NCI-H510A (cell line): Measurements from ENCODE around the gene MACIR.

Experiments
- DNase-seq: peaks from one replicate; lab custom pipeline; 2025; lab: John Stamatoyannopoulos, UW

Gene MACIR

GRCh38 chr5:103245761-103246160 is 12.8 kb upstream of the MACIR start:
- DNase-seq, result no peak

- DNase-seq, result no peak
Observed at GRCh38 chr5:103247118-103247517, 11.4 kb upstream of the MACIR start.

GRCh38 chr5:103249068-103249467 is 9.5 kb upstream of the MACIR start:
- DNase-seq, result no peak

GRCh38 chr5:103254921-103255320 is 3.6 kb upstream of the MACIR start:
- DNase-seq, result no peak

- DNase-seq, result no peak
Observed at GRCh38 chr5:103255691-103256090, 2.9 kb upstream of the MACIR start.

GRCh38 chr5:103256178-103256577 is 2.4 kb upstream of the MACIR start:
- no peak for DNase-seq

GRCh38 chr5:103258957-103259704 is 568 bp downstream of the MACIR start:
- DNase-seq, result peak; percentile 27

GRCh38 chr5:103259705-103260355 is 1.3 kb downstream of the MACIR start:
- DNase-seq, result no peak

GRCh38 chr5:103260951-103261350 is 2.4 kb downstream of the MACIR start:
- no peak for DNase-seq

GRCh38 chr5:103262422-103262871 is 3.9 kb downstream of the MACIR start:
- no peak for DNase-seq

GRCh38 chr5:103263054-103263453 is 4.5 kb downstream of the MACIR start:
- no peak for DNase-seq

GRCh38 chr5:103264508-103264907 is 5.9 kb downstream of the MACIR start:
- DNase-seq, result no peak

GRCh38 chr5:103270581-103270980 is 12.0 kb downstream of the MACIR start:
- no peak for DNase-seq

GRCh38 chr5:103271570-103272289 is 13.2 kb downstream of the MACIR start:
- no peak for DNase-seq

GRCh38 chr5:103272377-103272776 is 13.8 kb downstream of the MACIR start:
- DNase-seq, result no peak

GRCh38 chr5:103273952-103274351 is 15.4 kb downstream of the MACIR start:
- DNase-seq, result no peak

- no peak for DNase-seq
Observed at GRCh38 chr5:103275851-103276250, 17.3 kb downstream of the MACIR start.

GRCh38 chr5:103280967-103281366 is 22.4 kb downstream of the MACIR start:
- no peak for DNase-seq

GRCh38 chr5:103283120-103283519 is 24.6 kb downstream of the MACIR start:
- no peak for DNase-seq

- DNase-seq, result no peak
Observed at GRCh38 chr5:103283869-103284268, 25.3 kb downstream of the MACIR start.

- DNase-seq, result no peak
Observed at GRCh38 chr5:103286622-103287021, 28.1 kb downstream of the MACIR start.

GRCh38 chr5:103289024-103289423 is 30.5 kb downstream of the MACIR start:
- DNase-seq, result no peak

- DNase-seq, result no peak
Observed at GRCh38 chr5:103290846-103291245, 32.3 kb downstream of the MACIR start.
